Transverse colon (tissue), 4 donors: ENCODE measurements around the gene ITGB3BP.

Source experiments
- CTCF ChIP-seq, 5 experiments: fragments of 200-600 bp in 3 of 5; fragments of 450-650 bp in 2 of 5; sonication (generic) in 3 of 5; IDR thresholded peaks; 1 replicate in 2 of 5; 2 replicates in 3 of 5; pipeline ENCODE4 v1.5.1; 2016 to 2017; ENCODE audit warnings: antibody characterized with exemption in 5 of 5, inconsistent platforms in 3 of 5, mild to moderate bottlenecking in 2 of 5, moderate library complexity in 1 of 5
- EP300 ChIP-seq: sonication (generic); formaldehyde crosslinking; IDR thresholded peaks from one replicate; pipeline ENCODE4 v1.6.1; 2017; ENCODE audit warnings: antibody characterized with exemption, low read depth
- POLR2A ChIP-seq: fragments of 450-650 bp; IDR thresholded peaks from one replicate; pipeline ENCODE4 v1.6.1; 2016; ENCODE audit warnings: antibody characterized with exemption, mild to moderate bottlenecking, moderate library complexity
- POLR2AphosphoS5 ChIP-seq, 3 donors: sonication (generic); formaldehyde crosslinking; IDR thresholded peaks; one replicate each; pipeline ENCODE4 v1.6.1; 2016; ENCODE audit warnings: antibody characterized with exemption in 3 of 3

GRCh38 chr1:63423649-63424048, 99.4 kb downstream of the ITGB3BP start:
- TF ChIP-seq CTCF (IDR thresholded peaks at IDR 0.05) (no peak), POLR2AphosphoS5 (IDR thresholded peaks at IDR 0.05) (no peak), POLR2A (no peak), EP300 (no peak)
